Kidney tubule cell (primary cell): ENCODE measurements around the gene STX4.
"Not testable (repeated sequence)": the region's sequence is repeated elsewhere in the genome, so short reads cannot be mapped to it uniquely, and the experiment has no call there.

ENCODE experiments used
- DNase-seq: peaks from one replicate; pipeline ENCODE4 v3.0.0-alpha.2; 2018; ENCODE audit warnings: low spot score

STX4 gene

DNA sequence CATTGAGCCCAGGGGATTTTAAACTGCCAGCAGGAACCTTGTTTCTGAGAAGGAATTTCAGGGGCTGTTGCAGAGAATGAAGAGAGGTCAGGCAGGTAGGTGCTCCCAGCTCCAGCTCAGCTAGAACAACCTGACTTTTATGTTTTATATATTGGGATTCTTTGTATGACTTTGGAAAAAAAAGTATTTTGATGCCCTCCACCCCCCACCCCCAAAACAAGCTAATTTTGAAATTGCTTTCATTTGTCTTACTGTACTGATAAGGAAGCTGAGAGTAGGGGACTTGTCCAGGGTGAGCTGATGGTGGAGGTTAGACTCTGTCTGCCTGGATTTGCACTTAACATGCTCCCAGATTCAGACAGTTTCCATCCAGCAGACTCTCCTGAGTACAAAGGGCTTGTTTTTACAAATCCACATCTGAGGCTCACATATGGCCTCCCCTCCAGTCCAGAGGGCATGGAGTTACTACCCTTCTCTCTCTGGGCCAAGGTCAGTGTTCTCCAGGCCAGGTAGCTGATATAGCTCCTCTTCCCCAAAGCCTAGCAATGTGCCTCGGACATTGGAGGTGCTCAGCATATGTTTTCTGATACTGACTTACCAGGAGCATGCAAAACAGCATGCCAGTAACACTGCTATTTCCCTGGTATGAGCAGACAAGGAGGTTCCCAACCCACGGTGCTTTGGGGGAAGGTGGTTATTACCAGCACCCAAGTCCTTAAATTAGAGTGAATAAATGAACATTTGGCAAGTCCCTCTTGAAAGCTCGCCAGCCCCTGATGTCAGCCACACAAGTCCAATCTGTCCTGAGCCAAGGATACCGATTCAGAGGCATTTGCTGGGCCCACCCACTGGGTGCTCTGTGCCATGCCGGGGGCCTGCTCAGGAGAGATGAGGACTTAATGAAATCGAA, 34.3 kb upstream of the STX4 start:
- DNase-seq = no peak

DNA sequence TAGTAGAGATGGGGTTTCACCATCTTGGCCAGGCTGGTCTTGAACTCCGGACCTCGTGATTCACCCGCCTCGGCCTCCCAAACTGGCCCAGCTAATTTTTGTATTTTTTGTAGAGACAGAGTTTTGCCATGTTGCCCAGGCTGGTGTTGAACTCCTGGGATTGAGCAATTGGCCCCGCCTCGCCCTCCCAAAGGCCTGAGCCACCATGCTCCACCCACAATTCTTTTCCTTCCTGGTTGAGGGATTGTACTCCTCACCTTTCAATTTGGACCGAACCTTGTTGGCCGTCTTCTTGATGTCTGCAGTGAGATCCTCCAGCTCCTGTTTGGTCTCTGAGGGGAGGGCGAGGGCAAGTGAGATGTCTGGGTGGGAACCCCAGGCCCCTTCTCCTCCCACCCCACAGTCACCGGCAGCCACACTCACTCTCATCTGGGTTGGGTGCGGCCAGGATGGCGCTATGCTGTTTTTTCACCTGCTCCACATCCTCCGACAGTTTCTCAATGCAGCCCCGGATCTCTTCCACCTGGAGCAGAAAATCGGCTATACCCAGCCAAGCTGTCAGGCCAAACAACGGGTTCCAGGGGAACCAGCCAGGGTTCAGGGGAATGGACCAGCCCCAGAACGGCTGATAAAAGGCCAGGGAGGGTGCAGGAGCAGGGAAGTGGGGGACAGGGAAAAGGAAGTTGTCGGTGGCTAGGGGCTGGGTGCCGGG, 32.5 kb upstream of the STX4 start:
- DNase-seq = no peak

DNA sequence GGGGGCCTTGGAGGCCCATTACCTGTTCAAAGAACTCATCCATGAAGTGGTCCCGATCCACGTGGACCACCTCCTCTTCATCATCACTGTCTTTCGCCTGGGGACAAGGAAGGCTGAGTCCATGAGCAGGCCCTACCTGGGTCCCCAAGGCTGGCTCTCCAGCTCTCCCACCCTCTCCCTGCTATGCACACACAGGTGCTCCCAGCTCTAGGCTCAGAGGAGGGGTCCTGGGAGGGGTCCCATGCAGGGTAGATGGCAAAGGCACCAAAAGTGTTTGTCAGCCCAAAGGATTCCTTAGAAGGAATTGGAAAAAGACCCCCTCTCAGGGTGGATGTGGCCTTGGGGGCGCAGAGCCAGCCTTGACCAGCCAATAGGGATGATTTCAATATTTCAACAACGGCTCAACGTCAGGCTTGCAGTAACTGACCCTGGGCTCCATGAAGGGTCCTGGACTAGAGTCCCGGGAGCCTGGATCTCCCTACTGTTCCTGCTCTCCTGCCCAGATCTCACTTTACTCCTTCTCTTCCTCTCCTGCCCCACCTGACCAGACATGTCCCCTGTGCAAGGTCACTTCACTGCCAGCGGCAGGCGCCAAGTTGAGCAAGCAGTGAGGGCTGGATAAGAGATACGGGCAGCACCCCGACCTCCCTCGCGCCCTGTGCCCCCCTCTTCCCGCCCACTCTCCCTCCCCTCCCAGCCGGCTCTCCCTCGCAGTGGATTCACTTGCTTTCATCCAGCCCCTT, 31.7 kb upstream of the STX4 start:
- no peak for DNase-seq

DNA sequence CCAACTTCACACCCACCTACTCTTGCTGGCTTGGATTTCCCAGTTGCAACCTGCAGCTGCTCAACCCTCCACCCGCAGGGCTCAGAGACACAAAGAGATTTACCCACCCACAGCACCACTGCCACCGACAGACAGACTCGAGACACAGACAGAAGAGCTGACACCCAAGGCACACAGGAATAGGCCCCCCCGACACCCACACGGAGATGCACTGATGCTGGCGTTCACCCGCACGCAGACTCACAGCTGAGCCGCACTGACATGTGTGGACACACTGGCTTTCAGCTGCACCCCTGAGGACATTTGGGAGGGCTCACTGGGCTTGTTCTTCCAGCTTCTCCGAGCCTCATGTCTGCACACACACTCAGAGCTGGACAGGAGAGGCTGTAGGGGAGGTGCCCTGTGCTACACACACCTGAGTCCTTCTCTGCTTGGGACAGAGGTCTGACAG, 31.1 kb upstream of the STX4 start:
- no peak for DNase-seq

DNA sequence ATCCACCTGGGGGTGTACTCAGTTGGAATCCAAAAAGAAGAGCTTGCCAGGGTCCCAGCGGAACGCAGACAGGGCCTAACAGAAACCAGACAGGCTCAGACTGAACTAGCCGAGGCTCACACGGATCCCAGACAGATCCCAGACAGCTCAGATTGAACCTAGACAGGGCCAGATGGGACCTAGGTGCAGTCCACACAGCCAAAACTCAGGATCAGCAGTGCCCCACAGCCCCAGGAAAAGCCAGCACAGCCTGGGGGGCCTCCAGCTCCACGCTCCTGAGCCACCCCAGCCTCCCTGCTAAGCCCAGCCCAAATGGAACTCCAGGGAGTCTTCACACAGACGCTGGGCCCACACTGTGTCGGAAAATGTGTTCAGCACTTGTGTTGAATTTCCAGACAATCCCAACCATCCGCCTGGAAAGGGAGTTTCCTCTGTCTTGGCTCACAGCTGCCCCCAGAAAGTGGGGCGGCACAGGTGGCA, 30.5 kb upstream of the STX4 start:
- no peak for DNase-seq

DNA sequence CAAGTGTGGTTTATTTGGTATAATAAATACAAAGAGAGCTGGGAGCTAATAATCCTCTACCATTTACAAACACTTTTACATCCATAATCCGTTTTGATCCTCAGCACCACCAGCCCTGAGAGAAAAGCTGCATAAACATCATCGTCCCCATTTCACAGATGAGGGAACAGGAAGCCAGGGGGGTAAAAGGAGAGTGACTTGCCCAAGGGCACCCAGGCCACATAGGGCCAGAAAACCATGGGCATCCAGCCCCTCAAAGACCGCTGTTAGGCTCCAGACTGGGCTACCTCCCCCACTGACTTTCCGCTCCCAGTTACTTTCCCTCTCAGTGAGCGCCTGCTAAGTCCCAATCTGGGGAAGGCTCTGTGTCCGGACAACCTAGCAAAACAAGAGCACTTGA, 29.6 kb upstream of the STX4 start:
- DNase-seq = no peak

DNA sequence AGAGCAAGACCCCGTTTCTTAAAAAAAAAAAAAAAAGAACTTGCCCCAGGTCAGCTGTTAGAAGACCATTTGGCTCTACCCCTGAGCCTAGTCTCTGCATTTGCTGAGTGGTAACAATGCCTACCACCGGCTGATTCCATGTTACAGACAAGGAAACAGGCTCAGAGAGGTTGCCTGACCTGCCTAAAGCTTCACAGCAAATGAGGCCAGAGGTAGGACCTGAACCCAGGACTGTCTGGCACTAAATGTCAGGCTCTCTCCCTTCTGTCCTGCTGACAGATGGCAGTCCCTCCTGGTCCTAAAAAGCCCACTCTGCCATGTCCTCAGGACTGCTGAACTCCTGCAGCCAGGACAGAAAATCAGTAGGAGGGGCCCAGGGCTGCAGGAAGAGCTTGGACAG, 28.7 kb upstream of the STX4 start:
- no peak for DNase-seq

DNA sequence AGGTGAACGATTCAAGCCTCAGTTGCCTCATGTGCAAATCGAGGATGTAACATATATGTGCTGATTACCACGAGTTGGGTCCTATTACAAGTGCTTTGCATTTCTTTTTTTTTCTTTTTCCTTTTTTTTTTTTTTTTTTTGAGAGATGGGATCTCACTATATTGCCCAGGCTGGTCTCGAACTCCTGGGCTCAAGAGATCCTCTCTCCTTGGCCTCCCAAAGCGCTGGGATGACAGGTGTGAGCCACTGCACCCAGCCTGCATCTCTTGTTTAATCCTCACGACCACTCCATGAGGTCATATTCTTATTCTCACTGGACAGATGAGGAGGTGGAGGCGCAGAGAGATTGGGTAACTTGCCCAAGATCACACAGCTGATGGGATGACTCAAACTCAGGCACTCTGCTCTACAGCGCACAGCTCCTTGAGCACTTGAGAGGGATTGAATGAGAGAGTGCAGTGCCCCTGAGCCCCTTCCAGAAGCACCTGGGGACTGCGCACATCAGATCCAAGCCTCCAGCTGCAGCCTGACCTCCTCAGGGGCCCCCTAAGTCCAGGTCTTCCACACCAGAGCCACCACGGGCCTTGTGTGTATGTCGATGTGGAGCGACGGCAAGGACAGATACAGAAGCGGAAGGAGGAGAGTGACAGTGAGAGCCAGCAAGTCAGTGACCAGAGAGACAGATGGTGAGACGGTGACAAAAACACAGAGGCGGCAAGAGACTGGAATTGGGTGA, 27.8 kb upstream of the STX4 start:
- no peak for DNase-seq

DNA sequence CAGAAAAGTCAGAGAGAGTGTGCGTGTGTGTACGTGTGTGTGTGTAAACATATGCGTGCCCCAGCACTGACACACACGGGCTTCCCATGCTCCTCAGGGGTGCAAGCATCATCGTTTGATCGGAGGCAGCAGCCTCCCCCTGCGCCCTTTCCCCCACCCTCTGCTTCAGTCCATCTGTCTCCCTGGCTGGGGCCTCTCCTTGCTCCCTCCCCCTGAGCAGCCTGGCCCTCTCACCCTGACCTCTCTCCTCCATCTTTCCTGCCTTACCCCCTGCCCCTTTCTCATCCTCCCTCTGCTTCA, 27.3 kb upstream of the STX4 start:
- no peak for DNase-seq

DNA sequence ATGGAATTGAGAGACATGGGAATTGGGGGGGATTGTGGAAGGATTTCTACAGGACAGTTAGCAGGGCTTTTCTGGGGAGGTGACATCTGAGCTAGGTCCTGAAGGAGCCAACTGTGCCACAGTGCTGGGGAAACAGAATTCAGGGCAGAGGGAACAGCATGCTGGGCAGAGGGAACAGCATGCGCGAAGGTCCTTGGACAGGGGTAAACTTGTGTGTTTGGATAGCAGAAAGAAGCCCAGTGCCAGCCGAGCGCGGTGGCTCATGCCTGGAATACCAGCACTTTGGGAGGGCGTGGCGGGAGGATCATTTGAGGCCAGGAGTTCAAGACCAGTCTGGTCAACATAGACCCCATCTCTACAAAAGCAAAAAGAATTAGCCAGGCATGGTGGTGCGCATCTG, 26.8 kb upstream of the STX4 start:
- DNase-seq = no peak

DNA sequence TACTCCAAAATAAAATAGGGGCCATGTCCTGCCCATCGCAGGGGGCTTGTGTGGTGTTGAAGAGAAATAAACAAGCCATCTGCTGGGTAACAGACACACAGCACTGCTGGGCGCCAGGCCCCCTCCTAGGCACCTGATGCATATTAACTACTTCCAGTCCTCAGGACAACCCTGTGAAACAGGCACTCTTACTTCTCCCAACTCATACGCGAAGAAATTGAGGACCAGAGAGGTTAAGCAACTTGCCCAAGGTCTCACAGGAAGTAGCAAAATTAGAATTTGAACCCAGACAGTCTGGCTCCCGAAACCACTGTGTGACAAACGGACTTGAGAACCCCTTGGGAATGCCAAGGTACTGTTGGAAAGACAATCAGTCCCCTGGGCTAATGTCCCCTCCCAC, 25.7 kb upstream of the STX4 start:
- no peak for DNase-seq

DNA sequence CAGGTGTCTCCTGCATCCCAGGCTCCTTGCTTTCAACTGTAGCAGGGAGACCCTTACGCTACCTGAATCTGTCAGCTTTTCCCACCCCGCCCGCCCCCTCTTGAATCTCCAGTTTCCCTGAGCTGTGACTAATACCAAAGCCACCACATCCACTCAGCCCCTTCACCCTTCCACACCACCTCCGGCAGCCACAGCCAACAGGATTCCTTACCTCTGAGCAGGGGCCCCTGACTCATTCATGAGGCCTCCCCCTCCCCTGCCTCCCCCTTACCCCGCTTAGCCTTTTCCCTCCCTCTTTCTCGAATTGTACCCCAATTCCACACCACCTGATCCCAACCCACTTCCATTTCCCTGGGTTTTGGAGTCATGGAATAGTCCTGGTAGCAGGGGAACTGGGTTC, 25.2 kb upstream of the STX4 start:
- DNase-seq = peak; percentile 78

DNA sequence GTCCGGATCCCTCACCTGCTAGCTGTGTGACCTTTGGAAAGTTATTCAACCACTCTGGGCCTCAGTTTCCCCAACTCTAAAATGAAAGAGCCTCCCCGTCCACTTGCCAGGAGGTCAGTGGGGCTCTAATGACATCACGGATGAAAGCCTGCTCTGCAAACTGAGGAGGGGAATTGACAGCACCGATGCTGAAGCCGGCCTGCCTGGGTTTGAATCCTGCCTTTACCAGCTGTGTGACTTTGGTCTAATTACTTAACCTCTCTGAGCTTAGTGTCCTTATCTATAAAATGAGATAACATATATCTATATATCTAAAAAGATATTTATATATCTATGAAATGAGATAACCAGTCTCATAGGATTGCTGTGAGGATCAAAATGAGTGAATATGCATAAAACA, 24.8 kb upstream of the STX4 start:
- no peak for DNase-seq

DNA sequence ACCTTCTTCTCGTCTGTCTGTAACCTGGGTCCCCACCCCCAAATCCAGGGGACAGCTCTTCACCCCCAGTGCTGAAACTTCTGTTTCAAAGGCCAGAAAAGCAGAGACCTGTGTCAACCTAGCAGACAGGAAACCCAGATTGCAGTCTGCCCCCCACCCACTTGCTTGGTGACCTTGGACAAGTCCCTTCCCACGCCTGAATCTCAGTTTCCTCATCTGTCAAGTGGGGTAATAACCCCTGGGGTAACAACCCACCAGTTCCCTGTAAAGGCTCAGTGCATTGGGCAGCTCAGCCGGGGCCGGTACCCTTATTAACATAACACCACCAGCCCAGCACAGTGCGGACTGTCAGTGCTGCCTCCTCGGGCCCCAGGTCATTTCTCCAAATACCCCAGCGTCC, 24.2 kb upstream of the STX4 start:
- DNase-seq = no peak

DNA sequence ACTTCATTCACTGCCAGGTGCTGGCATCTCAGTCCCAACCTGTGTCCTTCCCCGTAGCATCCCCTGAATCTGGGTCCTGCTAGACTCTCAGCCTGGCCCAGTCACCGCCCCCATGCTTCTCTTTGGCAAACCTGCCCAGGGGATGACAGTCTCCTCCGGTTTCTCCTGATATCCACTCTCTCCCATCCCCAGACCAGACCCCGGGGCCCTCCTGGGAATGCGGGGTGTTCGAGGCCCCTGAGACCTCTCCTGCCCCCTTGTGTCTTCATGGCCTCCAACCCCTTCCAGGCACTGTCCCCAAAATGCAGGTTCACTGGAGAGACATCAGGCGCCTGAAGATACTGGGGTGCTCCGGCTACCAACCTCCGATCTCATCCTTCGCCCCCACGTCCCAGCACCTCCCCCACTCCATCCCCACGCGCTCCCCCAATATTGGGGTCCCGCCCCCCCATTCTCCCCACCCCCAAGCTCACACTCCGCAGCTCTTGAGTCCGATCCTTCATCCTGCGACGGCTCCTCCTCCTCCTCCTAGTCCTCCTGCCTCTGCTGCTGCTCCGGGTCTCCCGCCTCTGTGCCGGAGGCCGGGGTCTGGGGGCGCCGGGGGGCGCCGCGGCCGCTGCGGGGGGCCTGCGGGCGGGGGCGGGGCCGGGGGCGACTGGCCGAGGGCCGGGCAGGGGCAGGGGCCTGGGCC, 23.3 kb upstream of the STX4 start:
- DNase-seq = no peak

DNA sequence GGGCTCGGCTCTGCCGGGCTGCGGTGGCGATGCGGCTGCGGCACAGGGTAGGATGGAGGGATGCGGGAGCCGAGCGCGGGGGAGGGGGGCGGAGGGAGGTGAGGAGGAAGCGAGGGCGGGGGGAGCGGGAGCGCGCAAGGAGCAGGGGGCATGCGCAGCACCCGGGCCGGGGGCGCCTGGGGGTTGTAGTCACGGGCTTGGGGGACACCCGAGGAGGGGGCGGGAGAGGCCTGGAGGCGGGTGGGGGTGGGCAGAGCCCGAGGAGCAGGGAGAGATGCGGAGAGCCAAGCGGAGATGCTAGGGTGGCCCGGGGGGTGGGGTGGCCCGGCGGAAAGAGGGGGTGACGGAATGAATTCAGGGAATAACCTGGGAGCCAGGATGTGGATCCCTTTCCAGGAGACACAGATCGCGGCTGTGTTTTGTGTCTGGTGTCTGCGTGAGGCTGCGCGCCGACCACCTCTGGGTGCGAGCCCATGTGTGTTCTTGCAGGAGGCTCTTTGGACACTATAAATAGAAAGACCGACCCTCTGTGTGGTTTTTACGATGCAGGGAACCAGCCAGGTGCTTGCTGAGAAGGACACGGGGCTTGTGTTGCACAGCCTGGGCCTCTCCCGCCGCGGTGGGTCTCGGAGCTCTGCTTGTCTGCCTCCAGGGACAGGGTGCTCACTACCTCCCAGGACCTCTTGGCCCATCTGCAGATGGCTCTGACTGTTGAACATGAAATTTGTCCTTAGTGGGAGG, 22.6 kb upstream of the STX4 start, which contains the start of gene STX1B:
Gene STX1B (minus strand): TSS at position 54 of the 741 bp plus-strand sequence. CDS start 242 bp downstream, outside the sequence.
- DNase-seq = no peak

DNA sequence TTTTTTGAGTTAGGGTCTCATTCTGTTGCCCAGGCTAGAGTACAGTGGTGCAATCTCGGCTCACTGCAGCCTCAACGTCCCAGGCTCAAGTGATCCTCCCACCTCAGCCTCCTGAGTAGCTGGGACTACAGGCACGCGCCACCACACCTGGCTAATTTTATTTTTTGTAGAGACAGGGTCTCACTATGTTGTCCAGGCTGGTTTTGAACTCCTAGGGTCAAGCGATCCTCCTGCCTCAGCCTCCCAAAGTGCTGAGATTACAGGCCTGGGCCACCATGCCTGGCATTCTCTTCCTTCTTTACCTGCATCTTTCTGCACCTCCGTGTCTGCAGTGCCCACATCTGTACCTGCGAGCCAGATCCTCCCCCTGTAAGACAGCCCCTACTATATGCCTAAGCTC, 21.5 kb upstream of the STX4 start:
- not testable (repeated sequence) for DNase-seq

DNA sequence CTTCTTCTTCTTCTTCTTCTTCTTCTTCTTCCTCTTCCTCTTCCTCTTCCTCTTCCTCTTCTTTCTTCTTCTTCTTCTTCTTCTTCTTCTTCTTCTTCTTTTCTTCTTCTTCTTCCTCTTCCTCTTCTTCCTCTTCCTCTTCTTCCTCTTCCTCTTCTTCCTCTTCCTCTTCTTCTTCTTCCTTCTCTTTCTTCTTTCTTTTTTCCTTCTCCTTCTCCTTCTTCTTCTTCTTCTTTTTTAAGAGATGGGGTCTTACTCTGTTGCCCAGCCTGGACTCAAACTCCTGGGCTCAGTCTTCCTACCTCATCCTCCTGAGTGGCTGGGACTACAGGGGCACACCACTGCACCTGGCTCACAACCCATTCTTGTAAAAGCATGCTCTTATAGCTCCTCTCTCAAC, 20.1 kb upstream of the STX4 start:
- not testable (repeated sequence) for DNase-seq

DNA sequence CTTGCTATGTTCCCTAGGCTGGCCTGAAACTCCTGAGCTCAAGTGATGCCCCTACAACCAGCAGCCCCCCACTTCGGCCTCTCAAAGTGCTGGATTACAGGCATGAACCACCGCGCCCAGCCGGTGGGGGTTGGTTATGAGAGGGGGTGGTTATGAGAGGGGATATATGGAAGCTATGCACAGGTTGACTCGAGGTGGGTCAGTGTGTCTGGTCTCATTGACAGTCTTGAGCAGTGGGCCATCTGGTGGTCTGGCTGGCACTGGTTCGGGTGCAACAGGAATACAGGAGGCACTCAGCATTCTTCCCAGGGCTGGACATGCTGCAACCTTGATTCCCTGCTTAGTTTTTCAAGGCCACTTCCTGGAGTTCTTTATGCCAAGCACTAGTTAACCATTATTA, 17.3 kb upstream of the STX4 start:
- DNase-seq = peak; percentile 33

DNA sequence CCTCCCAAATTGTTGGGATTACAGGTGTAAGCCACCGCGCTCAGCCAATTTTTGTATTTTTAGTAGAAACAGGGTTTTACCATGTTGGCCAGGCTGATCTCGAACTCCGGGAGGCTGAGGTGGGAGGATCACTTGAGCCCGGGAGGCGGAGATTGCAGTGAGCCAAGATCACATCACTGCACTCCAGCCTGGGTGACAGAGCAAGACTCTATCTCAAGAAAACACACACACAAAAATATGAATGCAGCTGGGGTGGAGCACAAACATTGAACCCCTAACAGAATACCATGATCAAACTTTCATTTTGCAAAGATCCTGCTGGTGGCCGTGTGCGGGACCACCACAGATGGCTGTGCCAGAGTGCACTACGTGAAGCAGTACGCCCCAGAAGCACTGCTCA, 15.6 kb upstream of the STX4 start:
- DNase-seq = not testable (repeated sequence)

DNA sequence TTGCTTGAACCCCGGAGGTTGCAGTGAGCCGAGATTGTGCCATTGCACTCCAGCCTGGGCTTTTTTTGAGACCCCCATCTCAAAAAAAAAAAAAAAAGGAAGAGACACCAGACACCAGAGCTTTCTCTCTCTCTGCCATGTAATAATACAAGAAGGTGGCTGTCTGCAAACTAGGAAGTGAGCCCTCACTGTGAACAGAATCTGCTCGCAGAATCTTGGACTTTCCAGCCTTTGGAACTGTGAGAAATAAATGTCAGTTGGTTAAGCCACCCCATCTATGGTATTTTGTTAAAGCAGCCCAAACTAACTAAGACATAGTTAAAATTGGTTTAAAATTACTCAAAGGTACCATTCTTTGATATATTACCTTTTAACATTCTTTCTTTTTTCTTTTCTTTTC, 12.8 kb upstream of the STX4 start:
- DNase-seq = no peak
